ENCODE measurements around the gene HTRA1. TPM values are rescaled to one million over a fixed set of nuclear protein-coding genes. Genes with fewer than 3 reads are reported as not detected.

HTRA1 gene
- total and polyA plus RNA-seq, 2 of the 4 experiments (the other 2 are of a cell fraction) = 28.5 to 108 TPM

- BruUV-seq (replicated peaks) = no TSS peak
- TF ChIP-seq MXI1 (IDR thresholded peaks at IDR 0.05; ENCODE audit: borderline replicate concordance, low read depth, low read length) = peak; percentile 76; the same call in 1 of the 2 replicates
- no peak for TF ChIP-seq SMC3 (IDR thresholded peaks at IDR 0.05; ENCODE audit: low read depth, low read length)
- TF ChIP-seq MAZ (IDR thresholded peaks at IDR 0.05; ENCODE audit: borderline replicate concordance, low read depth, low read length) = no peak
- TF ChIP-seq CEBPB (IDR thresholded peaks at IDR 0.05; ENCODE audit: low read depth, low read length) = peak; percentile 73
- no peak for TF ChIP-seq ELK1 (IDR thresholded peaks at IDR 0.05; ENCODE audit: borderline replicate concordance, low read depth, low read length)
- TF ChIP-seq BHLHE40 (IDR thresholded peaks at IDR 0.05; ENCODE audit: low read depth, low read length) = peak; percentile 20; the same call in 1 of the 2 replicates
- TF ChIP-seq RAD21 (IDR thresholded peaks at IDR 0.05; ENCODE audit: low read length) = no peak
- no peak for TF ChIP-seq MAFK (IDR thresholded peaks at IDR 0.05; ENCODE audit: low read depth, low read length)
- no peak for TF ChIP-seq CHD1 (IDR thresholded peaks at IDR 0.05; ENCODE audit: low read depth, low read length)
- TF ChIP-seq POLR2A (IDR thresholded peaks at IDR 0.05; ENCODE audit: low read depth, low read length) = no peak
- TF ChIP-seq RFX5 (IDR thresholded peaks at IDR 0.05; ENCODE audit: low read depth, low read length) = no peak
- no peak for TF ChIP-seq FOS (IDR thresholded peaks at IDR 0.05; ENCODE audit: low read depth, low read length)
- TF ChIP-seq, protein P1, sequence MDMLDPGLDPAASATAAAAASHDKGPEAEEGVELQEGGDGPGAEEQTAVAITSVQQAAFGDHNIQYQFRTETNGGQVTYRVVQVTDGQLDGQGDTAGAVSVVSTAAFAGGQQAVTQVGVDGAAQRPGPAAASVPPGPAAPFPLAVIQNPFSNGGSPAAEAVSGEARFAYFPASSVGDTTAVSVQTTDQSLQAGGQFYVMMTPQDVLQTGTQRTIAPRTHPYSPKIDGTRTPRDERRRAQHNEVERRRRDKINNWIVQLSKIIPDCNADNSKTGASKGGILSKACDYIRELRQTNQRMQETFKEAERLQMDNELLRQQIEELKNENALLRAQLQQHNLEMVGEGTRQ (IDR thresholded peaks at IDR 0.05; ENCODE audit: low read depth, low read length) = peak; percentile 93
- H3K4me2 ChIP-seq (ENCODE audit: low read depth, low read length) = no peak overlapping the region
- H3K18ac ChIP-seq (ENCODE audit: low read depth, low read length) = no peak overlapping the region
- DNase-seq (peak; percentile 78), ATAC-seq (ENCODE audit: low read depth) (peak; percentile 64)
- H2AK5ac ChIP-seq (ENCODE audit: low read depth, low read length) = peak overlapping the region; percentile 4; the same call in 1 of the 2 replicates
- H2BK15ac ChIP-seq (ENCODE audit: low read depth, low read length) = no peak overlapping the region
- H3K36me3 ChIP-seq (ENCODE audit: control insufficient read depth, insufficient read depth, low read length) = peaks cover 7% of the 10 kb centered on the region; the same call in 1 of the 2 replicates
- intact Hi-C loops (cut with micrococcal nuclease) = no loop called here
- peaks cover 16% of the 10 kb centered on the region for H3K4me1 ChIP-seq (ENCODE audit: control insufficient read depth, insufficient read depth, low read length)
- dilution Hi-C loops (cut with HindIII; ENCODE audit: low sequenced_read_pairs, unreplicated experiment) = no loop called here
- H2AFZ ChIP-seq (replicated peaks; ENCODE audit: low read length, poor library complexity) = peak overlapping the region; percentile 35
- H3K9ac ChIP-seq (ENCODE audit: low read depth, low read length) = no peak overlapping the region
- no peak overlapping the region for H2BK120ac ChIP-seq (ENCODE audit: low read depth, low read length)
- H3K14ac ChIP-seq (replicated peaks; ENCODE audit: low read depth, low read length) = no peak overlapping the region
- ChIA-PET CTCF (no interaction called here), POLR2A (ENCODE audit: unreplicated experiment) (no interaction called here)
- H3K9me3 ChIP-seq (ENCODE audit: control insufficient read depth, insufficient read depth, low read length) = no peaks in the 10 kb centered on the region
- H2AK9ac ChIP-seq (replicated peaks; ENCODE audit: low read depth, low read length, poor library complexity) = peak overlapping the region; percentile 33
- no peak overlapping the region for H2BK5ac ChIP-seq (ENCODE audit: low read depth, low read length, poor library complexity, severe bottlenecking)
- 0 out of 2 replicates have a peak, but pooled peaks cover 4% of the 10 kb centered on the region for H3K9me1 ChIP-seq (ENCODE audit: insufficient read depth, low read length)
- H3K4ac ChIP-seq (ENCODE audit: low read depth, low read length) = no peak overlapping the region
- in situ Hi-C loops (cut with MboI; ENCODE audit: low sequenced_read_pairs) = no loop called here
- no peaks in the 10 kb centered on the region for H3K27me3 ChIP-seq (ENCODE audit: control insufficient read depth, insufficient read depth, low read length)
- H4K20me1 ChIP-seq (ENCODE audit: insufficient read depth, low read length) = no peaks in the 10 kb centered on the region; the same call in 1 of the 2 replicates
- no peak overlapping the region for H4K8ac ChIP-seq (ENCODE audit: low read depth in 2 of 2, low read length in 2 of 2)
- no peak overlapping the region for H3K23ac ChIP-seq (ENCODE audit: low read depth, low read length)
- H4K91ac ChIP-seq (ENCODE audit: insufficient read depth, low read depth, low read length) = no peak overlapping the region
- H3K56ac ChIP-seq (ENCODE audit: extremely low read depth, insufficient read depth, low read length) = no peak overlapping the region
- 34% methylated on average over 7 of the region's 16 CpGs; no CpG with 5 or more reads in 1 of the 2 experiments for WGBS, 2 experiments (ENCODE audit: extremely low coverage in 2 of 2, insufficient read length in 1 of 2)
- no peak overlapping the region for H2BK20ac ChIP-seq (ENCODE audit: low read depth, low read length)
- H4K5ac ChIP-seq (ENCODE audit: low read depth, low read length) = no peak overlapping the region
- H3K27ac ChIP-seq (ENCODE audit: insufficient read depth, low read length) = no peak overlapping the region
- H3K4me3 ChIP-seq (ENCODE audit: insufficient read depth, low read depth, low read length) = no peak overlapping the region
- peaks cover 3 to 8% of the 10 kb centered on the region in 2 experiments; a peak in 2 of 4 replicates for H3K79me1 ChIP-seq (ENCODE audit: low read depth in 1 of 2, low read length in 2 of 2)
These were observed 25.9 kb downstream of the HTRA1 start for GRCh38 chr10:122487174-122487765.

Data from IMR-90 (cell line).